HepG2 (cell line): ENCODE measurements around the gene TRIM31. TPM values are rescaled to one million over a fixed set of nuclear protein-coding genes. Genes with fewer than 3 reads are reported as not detected.

Source experiments
- EZH2 ChIP-seq: conservative IDR thresholded peaks from 2 replicates; pipeline ENCODE4 v1.6.1; 2012; ENCODE audit warnings: mild to moderate bottlenecking, low read depth, low read length, moderate library complexity
- HNRNPK ChIP-seq: fragments of 200-400 bp; formaldehyde crosslinking; IDR thresholded peaks from 2 replicates; pipeline ENCODE4 v1.6.1; 2018; ENCODE audit warnings: low read length, low read depth, moderate library complexity, mild to moderate bottlenecking; ENCODE audit not compliant: poor library complexity, severe bottlenecking
- HNRNPL ChIP-seq: fragments of 200-400 bp; formaldehyde crosslinking; IDR thresholded peaks from 2 replicates; pipeline ENCODE4 v1.6.1; 2017; ENCODE audit warnings: mild to moderate bottlenecking, low read depth, low read length
- HOXD1 ChIP-seq: sonication (generic); formaldehyde crosslinking; IDR thresholded peaks from 2 replicates; pipeline ENCODE4 v1.5.0; 2020; ENCODE audit warnings: missing genetic modification reagents
- IKZF5 ChIP-seq: IDR thresholded peaks from 2 replicates; pipeline ENCODE4 v1.6.1; 2018; ENCODE audit warnings: missing genetic modification reagents, mild to moderate bottlenecking, missing compliant biosample characterization
- IRX3 ChIP-seq: sonication (generic); formaldehyde crosslinking; IDR thresholded peaks from 2 replicates; pipeline ENCODE4 v1.8.1; 2023; ENCODE audit warnings: mild to moderate bottlenecking, low read depth, missing genetic modification reagents, borderline replicate concordance
- KDM2A ChIP-seq: sonication (generic); formaldehyde crosslinking; IDR thresholded peaks from 2 replicates; pipeline ENCODE4 v1.4.0; 2020; ENCODE audit warnings: low read depth, missing genetic modification reagents, borderline replicate concordance
- MAFK ChIP-seq, 2 experiments: IDR thresholded peaks in 1 of 2; conservative IDR thresholded peaks in 1 of 2; 2 replicates each; pipeline ENCODE4 v1.6.1; 2011; ENCODE audit warnings: improper control_type of control experiment in 2 of 2, low read length in 2 of 2
- MLLT10 ChIP-seq: sonication (generic); formaldehyde crosslinking; IDR thresholded peaks from 2 replicates; pipeline ENCODE4 v1.4.0; 2020; ENCODE audit warnings: missing genetic modification reagents
- NPAS2 ChIP-seq: sonication (generic); formaldehyde crosslinking; IDR thresholded peaks from 2 replicates; pipeline ENCODE4 v1.8.0; 2022; ENCODE audit warnings: mild to moderate bottlenecking, missing genetic modification reagents, borderline replicate concordance
- RAD21 ChIP-seq: fragments of 450-650 bp; formaldehyde crosslinking; IDR thresholded peaks from 2 replicates; pipeline ENCODE4 v1.5.0; 2020; ENCODE audit warnings: mild to moderate bottlenecking
- ZBTB42 ChIP-seq: sonication (generic); formaldehyde crosslinking; IDR thresholded peaks from 2 replicates; pipeline ENCODE4 v1.5.0; 2020; ENCODE audit warnings: mild to moderate bottlenecking, missing genetic modification reagents
- ZNF251 ChIP-seq: sonication (generic); formaldehyde crosslinking; IDR thresholded peaks from 2 replicates; pipeline ENCODE4 v1.9.0; 2021; ENCODE audit warnings: mild to moderate bottlenecking, missing genetic modification reagents
- ZNF275 ChIP-seq: sonication (generic); formaldehyde crosslinking; IDR thresholded peaks from 2 replicates; pipeline ENCODE4 v1.8.0; 2022; ENCODE audit warnings: missing genetic modification reagents, mild to moderate bottlenecking, inconsistent platforms, borderline replicate concordance
- ZNF317 ChIP-seq: sonication (generic); formaldehyde crosslinking; IDR thresholded peaks from 2 replicates; pipeline ENCODE4 v1.5.0; 2020; ENCODE audit warnings: mild to moderate bottlenecking, missing genetic modification reagents
- ZNF484 ChIP-seq: sonication (generic); formaldehyde crosslinking; IDR thresholded peaks from 2 replicates; pipeline ENCODE4 v1.5.1; 2020; ENCODE audit warnings: mild to moderate bottlenecking, low read depth, missing genetic modification reagents, borderline replicate concordance
- ZNF687 ChIP-seq: sonication (generic); formaldehyde crosslinking; IDR thresholded peaks from 2 replicates; pipeline ENCODE4 v1.5.1; 2020; ENCODE audit warnings: mild to moderate bottlenecking, missing genetic modification reagents, moderate library complexity
- ZNF7 ChIP-seq: IDR thresholded peaks from 2 replicates; pipeline ENCODE4 v1.6.1; 2016; ENCODE audit warnings: missing biosample characterization, missing genetic modification reagents
- ZNF83 ChIP-seq: sonication (generic); formaldehyde crosslinking; IDR thresholded peaks from 2 replicates; pipeline ENCODE4 v1.4.0; 2020; ENCODE audit warnings: missing genetic modification reagents, mild to moderate bottlenecking, borderline replicate concordance
- ZXDC ChIP-seq: sonication (generic); formaldehyde crosslinking; IDR thresholded peaks from 2 replicates; pipeline ENCODE4 v1.5.0; 2020; ENCODE audit warnings: mild to moderate bottlenecking, missing genetic modification reagents
- polyA plus RNA-seq, 8 experiments: library from polyadenylated mRNA; depleted of rRNA in 3 of 8; stranded (reverse) in 7 of 8; unstranded in 1 of 8; fragments of >200 nt; fragmentation: Illumina TruSeq in 4 of 8; extraction: Trizol in 4 of 8; gene quantifications; 2 replicates each; pipeline versions ENCODE4 v1.2.1 to v1.2.3, GENCODE V29; 2011 to 2016; ENCODE audit warnings: low read depth in 4 of 8, missing spikeins in 1 of 8, mixed read lengths in 1 of 8; ENCODE audit not compliant: insufficient read depth in 1 of 8
- total RNA-seq, 5 experiments: library from RNA; depleted of rRNA; stranded (reverse); fragments of >200 nt; fragmentation: Illumina TruSeq; extraction: Trizol; gene quantifications; 2 replicates each; pipeline ENCODE4 v1.2.3, GENCODE V29; 2016; ENCODE audit warnings: low read depth in 1 of 5

Gene TRIM31
- total and polyA plus RNA-seq, 2 of the 13 experiments (the other 11 are each of a cell fraction or from before 2014, with no cell fraction given): 0.13 to 0.51 TPM

- TF ChIP-seq ZNF687 (CRISPR knock-in tag) (peak; percentile 89), IRX3 (CRISPR knock-in tag) (no peak), ZNF275 (CRISPR knock-in tag) (peak; percentile 78; the same call in 1 of the 2 replicates), ZBTB42 (CRISPR knock-in tag) (peak; percentile 57; the same call in 1 of the 2 replicates), EZH2 (no peak), ZNF317 (CRISPR knock-in tag) (peak; percentile 86), RAD21 (CRISPR knock-in tag) (no peak; the same call in 1 of the 2 replicates), ZNF251 (CRISPR knock-in tag) (no peak), ZXDC (CRISPR knock-in tag) (peak; percentile 9; the same call in 1 of the 2 replicates), ZNF83 (peak; percentile 71; the same call in 1 of the 2 replicates), ZNF7 (CRISPR knock-in tag) (no peak), IKZF5 (CRISPR knock-in tag) (peak; percentile 99), NPAS2 (CRISPR knock-in tag) (no peak), HOXD1 (CRISPR knock-in tag) (peak; percentile 87; the same call in 1 of the 2 replicates), ZNF484 (CRISPR knock-in tag) (no peak), MAFK (conservative IDR thresholded peaks at IDR 0.05 in 1 of 2, IDR thresholded peaks at IDR 0.05 in 1 of 2; ENCODE audit: low read length in 2 of 2) (no peak), MLLT10 (CRISPR knock-in tag) (no peak), KDM2A (peak; percentile 96), HNRNPL (no peak), HNRNPK (no peak)
These were observed 51.6 kb downstream of the TRIM31 start, which contains the start of gene POLR1H (continued) for GRCh38 chr6:30061092-30061857.
